PC-9 (cell line): ENCODE data around the gene GPC2. TPM values are rescaled to one million over a fixed set of nuclear protein-coding genes. Genes with fewer than 3 reads are reported as not detected.
A peak's percentile ranks its signal among the peaks of the same experiment; 100 is the strongest.
"Not testable (repeated sequence)": the region's sequence is repeated elsewhere in the genome, so short reads cannot be mapped to it uniquely, and the experiment has no call there.

Source experiments
- Bru-seq: library from RNA; stranded (reverse); fragments of 400-500 nt; gene quantifications from one replicate; lab custom pipeline; 2021; lab: Mats Ljungman, UMichigan
- BruChase-seq, 2 experiments: library from RNA; stranded (reverse); fragments of 400-500 nt; gene quantifications; one replicate each; lab custom pipeline; 2021; lab: Mats Ljungman, UMichigan
- BruUV-seq: library from RNA; stranded (reverse); fragments of 400-500 nt; replicated peaks from 2 replicates; lab custom pipeline; 2021; lab: Mats Ljungman, UMichigan
- CTCF ChIA-PET: fragments of 300-600 bp; sonication (Branson Sonifier 250); formaldehyde crosslinking; loops from one replicate; lab custom pipeline; 2022; ENCODE audit warnings: antibody characterized with exemption; lab: Charles Lee
- POLR2A ChIA-PET: fragments of 300-600 bp; sonication (Branson Sonifier 250); formaldehyde crosslinking; loops from one replicate; lab custom pipeline; 2022; ENCODE audit warnings: antibody characterized with exemption; ENCODE audit not compliant: unreplicated experiment; lab: Charles Lee
- DNase-seq, 2 experiments: peaks; one replicate each; pipeline versions ENCODE4 v3.0.0 to v3.0.0-alpha.2; 2015 to 2022; ENCODE audit warnings: mixed read lengths in 1 of 2
- H2AFZ ChIP-seq: fragments of 200-600 bp; sonication (generic); 2 replicates; pipeline ENCODE4 v1.8.1; 2017; ENCODE audit warnings: antibody characterized with exemption
- H3F3A ChIP-seq: fragments of 200-600 bp; sonication (generic); 2 replicates; pipeline ENCODE4 v1.8.1; 2017; ENCODE audit warnings: antibody characterized with exemption, mild to moderate bottlenecking, low read depth; ENCODE audit not compliant: insufficient read depth
- H3K27ac ChIP-seq: fragments of 200-600 bp; sonication (generic); 2 replicates; pipeline ENCODE4 v1.6.1; 2016; ENCODE audit warnings: mixed run types
- H3K27me3 ChIP-seq: fragments of 200-600 bp; sonication (generic); 2 replicates; pipeline ENCODE4 v1.6.1; 2016; ENCODE audit warnings: low read depth, mixed run types; ENCODE audit not compliant: insufficient read depth
- H3K36me3 ChIP-seq: fragments of 200-600 bp; sonication (generic); 2 replicates; pipeline ENCODE4 v1.6.1; 2016; ENCODE audit warnings: low read depth, mixed run types
- H3K4me1 ChIP-seq: fragments of 200-600 bp; sonication (generic); replicated peaks from 2 replicates; pipeline ENCODE4 v1.6.1; 2016; ENCODE audit warnings: mixed run types; ENCODE audit not compliant: insufficient read depth
- H3K4me2 ChIP-seq: fragments of 200-600 bp; sonication (generic); 2 replicates; pipeline ENCODE4 v1.6.1; 2017; ENCODE audit warnings: mixed run types
- H3K4me3 ChIP-seq: fragments of 200-600 bp; sonication (generic); 2 replicates; pipeline ENCODE4 v1.6.1; 2016; ENCODE audit warnings: mixed run types
- H3K79me2 ChIP-seq: fragments of 200-600 bp; sonication (generic); 2 replicates; pipeline ENCODE4 v1.6.1; 2017; ENCODE audit warnings: low read depth, mixed run types
- H3K9me2 ChIP-seq: fragments of 200-600 bp; sonication (generic); 2 replicates; pipeline ENCODE4 v1.8.1; 2017; ENCODE audit warnings: mild to moderate bottlenecking; ENCODE audit not compliant: insufficient read depth
- H3K9me3 ChIP-seq: fragments of 200-600 bp; sonication (generic); 2 replicates; pipeline ENCODE4 v1.8.1; 2016; ENCODE audit warnings: low read depth; ENCODE audit not compliant: insufficient read depth
- H4K20me1 ChIP-seq: fragments of 200-600 bp; sonication (generic); 2 replicates; pipeline ENCODE4 v1.8.1; 2017; ENCODE audit not compliant: insufficient read depth
- CTCF ChIP-seq: fragments of 200-600 bp; sonication (generic); conservative IDR thresholded peaks from 2 replicates; pipeline ENCODE4 v1.6.1; 2017; ENCODE audit warnings: mixed run types, antibody characterized with exemption, mild to moderate bottlenecking, moderate library complexity
- EZH2 ChIP-seq: fragments of 200-600 bp; sonication (generic); IDR thresholded peaks from 2 replicates; pipeline ENCODE4 v1.8.0; 2017; ENCODE audit warnings: antibody characterized with exemption, low read depth
- intact Hi-C: fragments of 100-400 bp; cut with micrococcal nuclease; formaldehyde crosslinking; loops from one replicate; pipeline ENCODE4 v1.10.0; 2022; ENCODE audit not compliant: unreplicated experiment
- long read RNA-seq: library from polyadenylated mRNA; stranded (forward); transcript quantifications from one replicate; pipeline ENCODE4 v2.0.0, GENCODE V29; 2022
- total RNA-seq: library from RNA; stranded (reverse); gene quantifications from 2 replicates; pipeline ENCODE4 v1.2.3, GENCODE V29; 2021

The GPC2 gene, protein sequence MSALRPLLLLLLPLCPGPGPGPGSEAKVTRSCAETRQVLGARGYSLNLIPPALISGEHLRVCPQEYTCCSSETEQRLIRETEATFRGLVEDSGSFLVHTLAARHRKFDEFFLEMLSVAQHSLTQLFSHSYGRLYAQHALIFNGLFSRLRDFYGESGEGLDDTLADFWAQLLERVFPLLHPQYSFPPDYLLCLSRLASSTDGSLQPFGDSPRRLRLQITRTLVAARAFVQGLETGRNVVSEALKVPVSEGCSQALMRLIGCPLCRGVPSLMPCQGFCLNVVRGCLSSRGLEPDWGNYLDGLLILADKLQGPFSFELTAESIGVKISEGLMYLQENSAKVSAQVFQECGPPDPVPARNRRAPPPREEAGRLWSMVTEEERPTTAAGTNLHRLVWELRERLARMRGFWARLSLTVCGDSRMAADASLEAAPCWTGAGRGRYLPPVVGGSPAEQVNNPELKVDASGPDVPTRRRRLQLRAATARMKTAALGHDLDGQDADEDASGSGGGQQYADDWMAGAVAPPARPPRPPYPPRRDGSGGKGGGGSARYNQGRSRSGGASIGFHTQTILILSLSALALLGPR
- total RNA-seq (4.5 and 10.0 TPM in 2 replicates), Bru-seq, nascent RNA (percentile 34 among the genes with signal in this experiment), BruChase-seq, experiment 1, labeled RNA remaining after a 2-hour chase (percentile 41 among the genes with signal in this experiment), BruChase-seq, experiment 2, labeled RNA remaining after a 6-hour chase (percentile 38 among the genes with signal in this experiment)
- long read RNA-seq, partial matches to known transcripts = 0 of 3 reads
- long read RNA-seq, other reads (novel, unspliced or antisense) = 3 of 3 reads

- peak within 1 kb of the TSS; percentile 100 for H3K4me2 ChIP-seq
- H3K9me2 ChIP-seq = no peaks in the 10 kb centered on the region
- H3K4me3 ChIP-seq = peak within 1 kb of the TSS; percentile 88
- no peaks in the 10 kb centered on the region for H3K36me3 ChIP-seq
- H3F3A ChIP-seq = peaks cover 2% of the 10 kb centered on the region; the same call in 1 of the 2 replicates
- ChIA-PET CTCF (interaction anchor here (0.5 to 0.9 kb wide), 3 partner anchors 40 to 394 kb away, joined by 3 to 10 read pairs (median 3); no protein-coding TSS in a partner anchor), POLR2A (interaction anchor here (0.6 kb wide), 3 partner anchors 28 to 505 kb away, joined by 3 to 8 read pairs (median 5); partner anchors contain the start of gene LAMTOR4)
- intact Hi-C loops = no loop called here
- H3K27ac ChIP-seq = no peak within 1 kb of the TSS
- H3K27me3 ChIP-seq = no peaks in the 10 kb centered on the region; the same call in 1 of the 2 replicates
- no peaks in the 10 kb centered on the region for H3K79me2 ChIP-seq
- no peak for TF ChIP-seq CTCF
- no peak for TF ChIP-seq EZH2
- 0 out of 2 replicates have a peak, but pooled peaks cover 6% of the 10 kb centered on the region for H3K4me1 ChIP-seq
- H2AFZ ChIP-seq = peak within 1 kb of the TSS; percentile 88
- no TSS peak for BruUV-seq
- peak; percentile 81 to 98 for DNase-seq
- H3K9me3 ChIP-seq = no peaks in the 10 kb centered on the region
- H4K20me1 ChIP-seq = no peaks in the 10 kb centered on the region
Measured at GRCh38 chr7:100177045-100178001, at the start of gene GPC2, which contains the start of gene STAG3. GPC2 (minus strand) TSS chr7:100177381; CDS start chr7:100177199, 182 bp downstream. STAG3 (plus strand) TSS chr7:100177918; CDS start chr7:100180557, 2,639 bp downstream.

DNA sequence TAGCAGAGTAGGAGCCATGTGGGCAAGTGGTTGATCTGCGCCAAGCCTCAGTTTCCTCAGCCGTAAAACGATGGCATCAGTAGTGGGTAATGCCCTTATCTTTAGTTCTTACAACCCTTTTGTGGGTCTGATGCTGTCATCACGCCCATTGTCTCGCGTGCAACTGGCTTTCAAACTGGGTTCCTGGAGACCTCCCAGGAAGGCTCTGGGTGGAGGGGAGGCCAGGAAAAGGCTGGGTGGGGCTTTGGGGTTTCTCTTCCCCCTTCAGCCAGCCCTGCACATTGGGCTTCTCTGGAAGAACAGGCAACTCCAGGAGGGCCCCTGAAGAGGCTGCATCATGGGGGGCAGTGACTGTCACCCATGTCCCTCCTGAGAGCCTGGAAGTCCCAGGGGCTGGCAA, 47.7 kb upstream of the GPC2 start:
- H3K27me3 ChIP-seq, H3K4me3 ChIP-seq, H3K4me2 ChIP-seq, H4K20me1 ChIP-seq, H3K79me2 ChIP-seq, H3K36me3 ChIP-seq, H2AFZ ChIP-seq, H3K4me1 ChIP-seq, H3K27ac ChIP-seq, intact Hi-C loops, H3K9me2 ChIP-seq, DNase-seq, H3F3A ChIP-seq, BruUV-seq, CTCF ChIA-PET, POLR2A ChIA-PET, H3K9me3 ChIP-seq: not testable (repeated sequence)

- CTCF ChIA-PET, H3K9me3 ChIP-seq, H3K27me3 ChIP-seq, POLR2A ChIA-PET, BruUV-seq, H3K4me3 ChIP-seq, H3K36me3 ChIP-seq, H3F3A ChIP-seq, intact Hi-C loops, H3K4me2 ChIP-seq, H3K79me2 ChIP-seq, H3K9me2 ChIP-seq, H3K4me1 ChIP-seq, H3K27ac ChIP-seq, H4K20me1 ChIP-seq, H2AFZ ChIP-seq, DNase-seq: not testable (repeated sequence)
Measured at GRCh38 chr7:100223376-100223927, 46.3 kb upstream of the GPC2 start.
